NOMO-1 (cell line): ENCODE results near the gene RPL32.
A peak's percentile ranks its signal among the peaks of the same experiment; 100 is the strongest.
"Not testable (repeated sequence)": the region's sequence is repeated elsewhere in the genome, so short reads cannot be mapped to it uniquely, and the experiment has no call there.

Experiments
- DNase-seq, 2 experiments: peaks; one replicate each; lab custom pipeline; 2025; ENCODE audit not compliant: unreplicated experiment in 2 of 2; lab: John Stamatoyannopoulos, UW

Gene RPL32

DNA sequence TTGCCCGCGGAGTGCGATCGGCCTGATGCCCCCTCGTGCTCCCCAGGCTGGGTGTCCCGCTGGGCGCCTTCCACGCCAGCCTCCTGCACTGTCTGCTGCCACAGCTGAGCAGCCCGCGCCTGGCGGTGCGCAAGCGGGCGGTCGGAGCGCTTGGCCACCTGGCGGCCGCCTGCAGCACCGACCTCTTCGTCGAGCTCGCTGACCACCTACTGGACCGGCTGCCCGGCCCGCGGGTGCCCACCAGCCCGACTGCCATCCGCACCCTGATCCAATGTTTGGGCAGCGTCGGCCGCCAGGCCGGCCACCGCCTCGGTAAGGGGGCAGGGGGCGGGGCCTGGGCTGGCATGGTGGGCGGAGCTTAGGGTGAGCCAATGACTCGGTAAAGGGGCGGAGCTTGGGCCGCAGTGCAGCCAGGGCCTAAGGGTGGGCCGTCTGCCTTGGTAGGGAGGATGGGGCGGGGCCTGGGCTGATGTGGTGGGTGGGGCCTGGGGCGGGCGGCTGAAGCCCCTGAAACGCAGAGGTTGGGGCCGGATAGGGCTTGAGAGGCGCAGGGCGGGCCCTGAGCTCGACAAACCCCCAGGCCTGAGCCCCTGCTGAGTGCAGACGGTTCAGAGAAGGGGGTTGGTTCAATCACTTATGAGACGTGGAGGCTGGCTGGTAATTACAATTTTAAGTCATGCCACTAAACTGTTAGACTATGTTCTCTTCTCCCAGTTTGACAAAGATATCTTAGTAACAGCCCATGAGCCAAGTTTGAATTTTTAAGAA is 31.2 kb downstream of the RPL32 start:
- DNase-seq: peak; percentile 86 to 94

DNA sequence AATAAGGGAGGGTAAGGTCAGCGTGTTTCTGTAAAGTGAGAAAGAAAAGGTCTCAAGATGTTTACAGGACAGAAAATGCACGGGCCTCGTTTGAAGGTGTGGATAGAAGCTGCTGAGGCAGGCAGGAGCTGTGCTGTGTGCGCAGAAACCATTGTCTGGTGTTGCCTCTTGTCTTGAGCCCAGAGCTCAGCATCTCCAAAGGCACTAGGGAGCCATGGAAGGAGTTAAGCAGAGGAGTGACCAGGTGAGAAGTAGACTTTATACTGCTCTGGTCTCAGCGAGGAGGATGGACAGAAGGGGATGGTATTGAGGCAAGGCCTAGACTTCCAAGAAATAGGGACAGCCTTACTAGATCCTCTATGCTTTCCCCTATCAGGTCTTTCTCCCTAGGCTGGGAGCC is 31.9 kb downstream of the RPL32 start:
- no peak for DNase-seq

DNA sequence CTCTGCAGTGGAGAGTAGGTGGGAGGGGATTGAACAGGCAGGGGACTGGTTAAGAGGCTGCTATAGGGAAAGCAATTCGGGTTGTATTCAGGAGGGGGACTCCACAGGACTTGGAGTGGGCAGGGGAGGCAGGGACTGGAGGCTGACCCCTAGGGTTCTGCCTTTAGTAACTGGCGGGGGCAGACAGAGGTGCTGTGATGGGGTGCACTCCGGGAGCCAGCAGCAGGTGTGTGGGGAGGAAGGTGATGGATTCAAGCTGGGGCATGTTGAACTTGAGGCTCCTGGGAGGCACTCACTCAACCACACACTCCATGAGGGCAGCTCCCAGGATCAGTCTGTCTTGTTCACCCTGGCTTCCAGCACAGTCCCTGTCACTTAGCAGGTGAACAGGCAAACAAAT is 32.4 kb downstream of the RPL32 start:
- DNase-seq: no peak

DNA sequence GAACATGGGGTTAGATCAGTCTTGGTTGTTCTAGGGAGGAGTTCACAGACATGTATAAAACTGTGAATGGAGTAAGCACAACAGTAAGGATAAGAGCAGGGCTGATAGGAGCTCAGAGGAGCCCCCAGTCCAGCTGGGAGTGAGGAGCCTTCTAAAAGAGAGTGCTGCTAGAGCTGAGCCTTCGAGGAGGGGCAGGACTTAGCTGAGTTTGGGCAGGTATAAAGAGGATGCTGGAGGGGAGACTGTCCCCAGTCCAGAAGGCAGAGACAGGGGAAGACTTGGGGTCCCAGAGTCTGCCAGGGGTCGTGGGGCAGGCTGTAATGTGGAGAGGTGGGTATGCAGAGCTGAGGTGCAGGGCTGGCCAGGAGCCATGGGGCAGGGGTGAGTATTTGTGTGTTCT is 32.8 kb downstream of the RPL32 start:
- DNase-seq: no peak

DNA sequence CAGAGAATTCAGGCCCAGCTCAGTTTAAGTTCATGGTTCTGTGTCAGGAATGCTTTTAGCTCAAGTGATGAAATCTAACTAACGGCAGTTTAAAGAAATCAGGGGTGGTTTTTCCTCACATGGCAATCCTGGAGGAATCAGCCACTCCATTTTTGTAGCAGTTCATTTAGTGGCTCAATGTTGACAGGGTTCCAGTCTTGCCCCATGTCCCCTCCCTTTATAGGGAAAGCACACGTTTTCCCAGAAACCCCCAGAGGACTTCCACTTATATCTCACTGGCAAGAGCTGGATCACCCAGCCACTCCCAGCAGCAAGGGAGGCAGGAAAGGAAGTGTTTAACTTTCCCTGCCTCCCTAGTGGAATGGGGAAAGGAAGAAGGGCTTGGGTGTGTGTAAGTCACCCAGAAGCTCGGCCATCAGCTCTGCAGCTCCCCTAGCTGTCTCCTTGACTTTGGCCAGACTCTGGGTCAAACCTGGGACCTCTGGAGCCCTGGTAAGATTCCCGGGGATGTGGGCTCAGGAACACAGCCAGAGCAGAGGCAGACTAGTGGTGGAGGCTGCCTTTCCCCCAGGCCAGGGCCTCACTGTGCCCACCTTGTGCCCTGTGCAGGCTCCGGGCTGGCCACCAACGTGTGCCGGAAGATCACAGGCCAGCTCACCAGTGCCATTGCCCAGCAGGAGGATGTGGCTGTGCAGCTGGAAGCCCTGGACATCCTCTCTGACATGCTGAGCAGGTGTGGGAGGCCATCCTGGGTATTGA is 33.6 kb downstream of the RPL32 start:
- DNase-seq: no peak

DNA sequence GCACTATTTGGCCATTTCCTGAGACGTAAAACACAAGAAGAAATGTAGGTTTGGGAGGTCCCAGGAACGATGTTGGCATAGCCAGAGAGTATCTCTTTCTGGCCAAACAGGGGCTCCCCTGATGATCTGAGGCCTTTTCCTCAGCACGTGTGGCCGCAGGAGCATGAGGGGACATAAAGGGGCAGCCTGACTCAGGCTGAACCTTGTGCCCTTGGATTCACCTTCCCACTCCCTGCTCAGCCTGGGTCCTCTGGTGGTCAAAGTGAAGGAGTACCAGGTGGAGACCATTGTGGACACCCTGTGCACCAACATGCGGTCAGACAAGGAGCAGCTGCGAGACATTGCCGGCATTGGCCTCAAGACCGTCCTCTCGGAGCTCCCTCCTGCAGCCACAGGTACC is 34.3 kb downstream of the RPL32 start:
- no peak for DNase-seq

DNA sequence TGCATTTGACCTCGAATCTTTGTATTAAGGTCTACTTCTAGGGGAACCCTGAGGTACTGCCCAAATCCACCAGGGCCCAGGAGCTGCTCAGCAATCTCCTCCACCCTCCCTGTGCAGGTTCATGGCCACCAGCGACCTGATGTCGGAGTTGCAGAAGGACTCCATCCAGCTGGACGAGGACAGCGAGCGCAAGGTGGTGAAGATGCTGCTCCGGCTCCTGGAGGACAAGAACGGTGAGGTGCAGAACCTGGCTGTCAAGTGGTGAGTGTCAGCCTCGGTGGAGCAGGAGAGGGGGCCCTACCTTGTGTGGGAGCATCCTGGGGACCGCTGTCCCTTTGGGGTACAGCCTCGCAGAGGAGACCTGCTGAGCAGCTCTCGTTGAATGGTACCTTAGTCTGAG is 38.0 kb downstream of the RPL32 start:
- DNase-seq: no peak

DNA sequence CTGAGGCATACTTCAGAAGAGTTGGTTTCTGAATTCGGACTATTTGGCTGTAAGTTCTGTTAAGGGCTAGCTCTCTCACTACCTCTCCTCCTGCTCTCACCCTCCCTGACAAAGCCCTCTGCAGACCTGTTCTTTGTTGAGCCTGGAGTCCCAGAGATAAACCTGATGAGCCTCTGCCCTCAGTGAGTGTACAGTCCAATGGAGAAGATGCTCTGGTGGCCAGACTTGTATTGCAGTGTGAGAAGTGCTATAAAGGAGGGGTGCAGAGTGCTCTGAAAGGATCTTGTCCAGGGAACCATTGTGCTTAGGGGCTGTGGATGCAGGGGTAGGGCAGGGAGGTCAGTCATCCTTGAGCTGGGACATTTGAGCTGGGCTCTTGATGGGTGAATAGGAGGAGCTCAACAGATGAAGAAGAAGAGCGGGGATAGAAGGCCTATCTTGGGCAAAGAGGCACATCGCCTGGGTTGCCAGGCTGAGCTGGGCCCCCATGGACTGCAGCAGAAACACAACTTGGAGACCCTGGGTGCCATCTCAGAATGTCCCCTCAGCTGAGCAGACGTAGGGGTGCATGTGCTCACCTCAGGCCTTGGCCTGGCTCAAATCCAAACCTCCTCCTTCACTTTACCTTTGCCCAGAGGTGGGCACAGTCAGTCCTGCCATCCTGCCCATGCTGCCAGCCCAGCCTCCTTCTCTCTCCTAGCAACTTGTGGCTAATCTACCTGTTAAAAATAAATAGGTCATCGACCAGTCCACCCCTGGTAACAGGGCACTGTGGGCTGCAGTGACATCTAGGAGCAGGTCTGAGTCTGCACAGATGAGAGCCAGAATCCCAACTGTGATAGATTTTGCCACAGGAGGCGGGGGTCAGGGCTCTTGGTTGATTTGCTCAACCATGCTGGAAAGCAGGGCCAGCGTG is 41.6 kb downstream of the RPL32 start:
- DNase-seq: no peak

DNA sequence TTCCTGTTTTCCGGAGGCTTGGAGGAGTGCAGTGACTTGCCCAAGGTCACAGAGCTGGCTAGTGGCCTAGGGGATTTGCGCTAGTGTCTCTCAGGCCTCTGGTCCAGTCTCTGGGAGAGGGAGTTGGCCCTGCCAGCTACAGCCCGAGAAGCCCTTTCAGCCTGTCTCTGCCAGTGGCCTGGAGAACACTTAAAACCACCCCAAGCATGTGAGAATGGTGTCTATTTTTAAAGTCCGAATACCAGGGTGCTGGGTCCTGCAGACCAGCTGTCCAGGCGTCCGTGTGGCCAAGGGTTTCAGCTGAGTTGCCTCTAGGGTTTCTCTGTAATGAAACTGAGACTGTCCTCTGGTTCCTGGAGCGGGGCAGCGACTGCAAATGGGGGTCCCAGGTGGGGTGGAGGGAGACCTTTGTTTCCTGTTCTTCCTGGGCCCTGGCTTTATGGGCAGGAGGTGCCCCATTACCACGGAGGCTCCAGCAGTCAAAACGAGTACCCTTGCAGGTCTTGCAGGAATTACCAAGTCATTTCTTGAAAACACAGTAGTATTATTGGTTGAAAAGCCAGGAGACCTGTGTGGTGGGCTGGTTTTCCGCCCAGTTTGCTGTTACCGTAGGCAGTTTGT is 42.7 kb downstream of the RPL32 start:
- no peak for DNase-seq

DNA sequence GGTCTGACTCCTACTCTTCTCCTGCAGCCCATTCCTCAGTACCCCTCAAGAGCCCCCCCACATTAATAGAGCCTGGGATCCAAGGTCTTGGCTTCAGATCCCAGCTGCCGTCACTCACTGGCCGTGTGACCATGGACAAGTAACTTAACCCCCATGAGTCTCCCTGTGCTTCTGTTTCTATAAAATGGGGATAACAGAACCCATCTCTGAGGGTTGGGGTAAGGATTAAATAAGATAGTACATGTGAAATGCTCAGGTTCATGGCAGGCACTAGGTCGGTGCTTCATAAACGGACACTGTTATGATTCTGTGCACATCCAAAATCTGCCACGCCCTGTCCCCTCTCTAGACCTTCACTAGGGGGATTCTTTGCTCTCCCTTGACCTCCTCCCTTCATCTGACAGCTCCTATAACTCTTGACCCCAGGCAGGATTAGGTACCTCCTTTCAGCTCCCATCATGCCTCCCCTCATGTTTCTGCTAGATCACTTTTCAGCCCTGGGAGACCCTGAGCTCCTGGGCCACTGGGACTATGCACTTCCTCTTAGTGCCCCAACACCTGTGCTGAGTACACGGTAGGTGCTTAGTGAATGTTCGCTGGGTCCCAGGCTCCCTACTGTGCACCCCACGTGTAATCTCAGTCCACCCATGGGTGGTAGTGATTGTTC is 43.3 kb downstream of the RPL32 start:
- DNase-seq: no peak

DNA sequence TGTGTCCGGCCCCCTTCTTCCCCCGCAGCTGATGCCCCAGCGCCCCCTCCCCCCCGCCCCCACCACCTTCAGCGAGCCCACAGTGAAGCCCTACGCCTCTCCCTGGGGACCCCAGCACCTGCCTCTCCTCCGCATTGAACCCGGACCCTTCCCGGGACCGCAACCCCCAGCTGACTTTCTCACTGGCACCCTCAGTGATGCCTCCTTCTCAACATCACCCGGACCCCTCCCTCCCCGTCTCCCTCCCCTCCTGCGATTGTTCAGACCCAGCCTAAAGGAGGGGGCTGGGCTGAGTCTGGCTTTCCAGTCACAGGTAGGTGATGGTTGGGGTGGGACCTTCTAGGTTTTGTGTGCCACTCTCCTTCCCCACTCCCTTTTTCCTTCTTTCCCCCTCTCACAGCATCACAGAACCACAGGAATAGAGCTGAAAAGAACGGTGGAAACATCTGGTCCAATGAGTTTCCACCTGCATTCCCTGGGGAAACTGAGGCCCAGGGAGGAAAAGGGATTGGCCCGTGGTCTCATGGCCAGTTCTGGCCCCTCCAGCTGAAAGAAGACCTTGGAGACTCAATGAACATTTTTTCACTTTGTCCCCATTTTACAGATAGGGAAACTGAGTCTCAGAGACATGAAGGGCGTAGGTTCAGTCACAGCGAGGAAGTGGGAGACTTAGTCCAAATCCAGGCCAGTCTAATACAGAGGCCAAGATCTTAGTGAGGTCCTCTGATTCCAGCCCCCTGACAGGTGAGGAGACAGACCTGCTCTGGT is 44.1 kb downstream of the RPL32 start:
- DNase-seq: no peak

DNA sequence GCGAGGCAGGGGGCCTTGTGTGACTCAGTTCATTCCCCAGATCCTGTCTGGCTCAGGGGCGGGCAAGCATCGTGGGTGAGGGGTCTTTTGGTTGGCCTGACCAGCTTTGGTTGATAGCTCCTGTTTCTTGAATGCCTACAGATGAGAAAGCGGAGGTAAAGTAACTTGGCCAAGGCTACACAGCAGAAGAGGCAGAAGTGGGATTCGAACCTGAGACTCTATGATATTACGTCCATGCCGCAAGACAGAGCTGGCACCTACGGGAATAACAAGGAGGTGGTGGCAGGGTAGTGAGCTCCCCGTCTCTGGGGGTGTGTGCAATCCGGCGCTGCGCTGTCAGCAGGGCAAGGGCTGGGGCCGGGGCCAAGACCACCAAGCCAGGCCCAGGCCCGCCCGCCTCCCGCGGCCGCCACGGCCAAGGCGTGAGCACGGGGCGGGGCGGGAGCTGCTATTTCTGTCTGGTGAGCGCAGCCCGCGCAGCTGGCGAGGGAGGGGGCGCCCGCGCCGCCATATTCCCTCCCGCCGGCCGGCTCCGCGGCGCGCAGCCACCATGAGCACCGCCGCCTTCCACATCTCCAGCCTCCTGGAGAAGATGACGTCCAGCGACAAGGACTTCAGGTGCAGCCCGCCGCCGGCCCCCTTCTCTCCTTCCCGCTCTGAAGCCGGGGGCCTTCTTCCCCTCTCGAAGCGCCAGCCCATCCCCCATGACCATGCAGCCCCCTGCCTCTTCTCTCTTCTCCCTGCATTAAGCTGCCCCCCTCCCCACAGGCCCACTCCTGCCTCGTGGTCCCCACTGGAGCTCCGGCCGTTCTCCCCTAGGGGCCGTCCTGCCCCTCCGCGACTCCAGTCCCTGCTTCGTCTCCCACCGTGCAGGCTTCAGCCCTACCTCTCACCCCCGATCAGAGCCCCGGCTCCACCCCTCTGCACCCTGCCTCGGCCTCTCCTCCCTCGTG is 44.9 kb downstream of the RPL32 start, which contains the start of gene CAND2:
Gene CAND2 (plus strand): TSS at position 510 of the 953 bp plus-strand sequence. CDS start 41 bp downstream, at position 551.
- DNase-seq: peak; percentile 32 to 33

DNA sequence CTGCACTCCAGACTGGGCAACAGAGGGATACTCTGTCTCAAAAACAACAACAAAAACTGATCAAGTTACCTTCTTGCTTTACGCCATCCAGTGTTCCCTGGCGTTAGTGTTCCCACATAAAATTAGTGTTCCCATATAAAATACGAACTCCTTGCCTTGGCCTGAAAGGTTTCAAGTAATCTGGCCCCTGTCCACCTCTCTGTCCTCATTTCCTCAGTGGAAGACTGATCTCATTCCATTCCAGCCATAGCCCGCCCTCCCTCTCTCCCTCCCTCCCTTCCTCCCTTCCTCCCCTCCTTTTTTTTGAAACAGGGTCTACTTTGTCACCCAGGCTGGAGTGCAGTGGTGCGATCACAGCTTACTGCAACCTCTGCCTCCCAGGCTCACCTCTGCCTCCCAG is 47.7 kb downstream of the RPL32 start:
- no peak for DNase-seq

DNA sequence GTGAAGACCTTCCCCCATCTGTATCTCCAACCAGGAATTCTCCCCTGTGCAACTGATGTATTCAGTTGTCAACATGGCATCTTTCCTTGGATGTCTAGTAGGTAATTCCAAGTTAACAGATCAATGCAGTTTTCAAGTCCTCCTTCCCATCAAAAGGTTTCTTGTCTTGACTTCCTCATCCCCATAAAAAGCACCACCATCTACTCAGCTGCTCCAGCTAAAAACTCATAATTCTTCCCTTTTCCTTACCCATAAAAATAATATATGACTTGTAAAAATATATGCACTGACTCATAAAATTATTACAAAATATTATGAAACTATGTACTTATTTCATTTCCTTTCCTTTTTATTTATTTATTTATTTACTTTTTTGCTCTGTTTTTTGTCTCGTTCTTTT is 49.9 kb downstream of the RPL32 start:
- no peak for DNase-seq

DNA sequence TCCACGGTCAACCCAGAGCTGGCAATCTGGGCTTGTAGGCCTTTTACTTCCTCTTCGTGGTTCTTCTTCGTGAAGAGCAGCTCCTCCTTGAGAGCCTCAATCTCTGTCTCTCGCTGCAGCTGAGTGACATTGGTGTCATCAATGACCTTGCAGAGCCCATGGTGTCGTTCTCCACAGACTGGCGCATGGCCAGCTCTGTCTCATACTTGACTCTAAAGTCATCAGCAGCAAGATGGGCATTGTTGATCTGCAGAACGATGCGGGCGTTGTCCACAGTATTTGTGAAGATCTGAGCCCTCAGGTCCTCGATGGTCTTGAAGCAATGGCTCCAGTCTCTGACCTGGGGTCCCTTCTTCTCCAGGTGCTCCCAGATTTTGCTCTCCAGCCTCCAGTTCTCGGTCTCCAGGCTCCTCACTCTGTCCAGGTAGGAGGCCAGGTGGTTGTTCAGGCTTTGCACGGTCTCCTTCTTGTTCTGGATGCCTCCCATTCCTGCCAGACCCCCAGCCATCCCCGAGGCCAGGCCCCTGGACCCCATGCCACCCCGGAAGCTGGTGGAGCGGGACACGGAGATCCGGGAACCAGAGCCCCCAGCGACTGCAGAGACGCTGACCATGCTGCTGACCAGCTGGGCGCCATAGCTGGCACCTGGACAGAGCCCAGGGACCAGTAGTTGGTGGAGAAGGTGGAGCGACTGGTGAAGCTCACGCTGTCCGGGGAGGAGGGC is 53.2 kb downstream of the RPL32 start:
- not testable (repeated sequence) for DNase-seq

DNA sequence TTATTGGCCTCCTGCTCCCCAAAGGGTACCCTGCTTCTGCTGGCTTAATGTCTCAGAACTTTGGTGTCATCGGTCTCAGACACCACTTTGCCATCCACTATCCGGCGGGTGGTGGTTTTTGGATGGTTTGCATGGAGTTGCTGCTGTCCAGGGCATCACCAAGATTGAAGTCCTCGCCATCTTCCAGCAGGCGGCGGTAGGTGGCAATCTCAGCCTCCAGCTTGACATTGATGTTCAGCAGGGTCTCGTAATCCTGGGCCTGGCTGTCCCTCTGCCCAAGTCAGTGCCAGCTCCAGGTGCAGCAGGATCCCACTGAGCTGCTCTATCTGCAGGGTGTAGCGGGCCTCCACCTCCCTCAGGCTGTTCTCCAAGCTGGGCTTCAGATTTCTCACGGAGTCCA is 54.0 kb downstream of the RPL32 start:
- DNase-seq: peak in 1 of 2 experiments; percentile 10

DNA sequence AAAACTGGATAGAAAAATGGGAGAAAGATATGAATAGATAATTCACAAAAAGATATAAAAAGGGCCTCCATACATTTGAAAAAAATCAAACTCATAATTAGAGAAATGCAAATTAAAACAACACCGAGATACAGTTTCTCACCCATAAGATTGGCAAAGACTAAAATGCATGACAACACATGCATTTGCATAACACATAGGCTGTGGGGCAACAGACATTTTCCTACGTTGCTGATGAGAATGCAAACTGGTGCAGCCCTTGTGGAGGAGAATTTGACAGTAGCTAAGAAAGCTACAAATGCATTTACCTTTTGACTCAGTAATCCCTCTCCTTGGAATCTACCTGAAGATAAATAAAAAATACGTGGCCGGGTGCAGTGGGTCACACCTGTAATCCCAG is 56.3 kb downstream of the RPL32 start:
- DNase-seq: no peak
